OCI-LY7 (cell line): ENCODE measurements around the gene PCDHB13. TPM values are rescaled to one million over a fixed set of nuclear protein-coding genes. Genes with fewer than 3 reads are reported as not detected.
"Not testable (repeated sequence)": the region's sequence is repeated elsewhere in the genome, so short reads cannot be mapped to it uniquely, and the experiment has no call there.

ENCODE experiments used
- BruUV-seq: library from RNA; stranded (reverse); fragments of 400-500 nt; replicated peaks from 2 replicates; lab custom pipeline; 2021; lab: Mats Ljungman, UMichigan
- CTCF ChIA-PET: fragments of 300-600 bp; sonication (Branson Sonifier 250); formaldehyde crosslinking; loops from one replicate; lab custom pipeline; 2022; ENCODE audit warnings: antibody characterized with exemption; ENCODE audit not compliant: unreplicated experiment; lab: Charles Lee
- POLR2A ChIA-PET: fragments of 300-600 bp; sonication (Branson Sonifier 250); formaldehyde crosslinking; loops from one replicate; lab custom pipeline; 2022; ENCODE audit warnings: antibody characterized with exemption; lab: Charles Lee
- DNase-seq: peaks from one replicate; pipeline ENCODE4 v3.0.0-alpha.2; 2015; ENCODE audit warnings: low spot score
- H2AFZ ChIP-seq: fragments of 200-600 bp; sonication (generic), shearing (Covaris generic); 2 replicates; pipeline ENCODE4 v1.6.1; 2014; ENCODE audit warnings: mild to moderate bottlenecking, antibody characterized with exemption, low read length, moderate library complexity
- H3K27ac ChIP-seq: fragments of 200-600 bp; sonication (generic); 2 replicates; pipeline ENCODE4 v1.5.1; 2014; ENCODE audit warnings: mixed run types, low read depth, mild to moderate bottlenecking, moderate library complexity, low read length, inconsistent platforms; ENCODE audit not compliant: poor library complexity, severe bottlenecking
- H3K36me3 ChIP-seq: fragments of 200-600 bp; sonication (generic); 2 replicates; pipeline ENCODE4 v1.6.1; 2014; ENCODE audit warnings: mild to moderate bottlenecking, antibody characterized with exemption, low read length, moderate library complexity, mixed read lengths; ENCODE audit not compliant: insufficient read depth
- H3K4me1 ChIP-seq: fragments of 200-600 bp; sonication (generic); 2 replicates; pipeline ENCODE4 v1.5.1; 2014; ENCODE audit warnings: mild to moderate bottlenecking, low read length; ENCODE audit not compliant: insufficient read depth, poor library complexity, severe bottlenecking
- H3K4me2 ChIP-seq: fragments of 200-600 bp; sonication (generic); 2 replicates; pipeline ENCODE4 v1.6.1; 2014; ENCODE audit warnings: mild to moderate bottlenecking, low read length
- H3K4me3 ChIP-seq: fragments of 200-600 bp; sonication (generic); 2 replicates; pipeline ENCODE4 v1.5.1; 2014; ENCODE audit warnings: mild to moderate bottlenecking, low read depth, low read length; ENCODE audit not compliant: poor library complexity, severe bottlenecking
- H3K79me2 ChIP-seq: fragments of 200-600 bp; sonication (generic); 2 replicates; pipeline ENCODE4 v1.6.1; 2016; ENCODE audit warnings: low read depth, mild to moderate bottlenecking, low read length, moderate library complexity, mixed read lengths; ENCODE audit not compliant: insufficient read depth
- H3K9me2 ChIP-seq: fragments of 200-600 bp; sonication (generic); 2 replicates; pipeline ENCODE4 v1.6.1; 2016; ENCODE audit warnings: mild to moderate bottlenecking, low read length, mixed read lengths; ENCODE audit not compliant: insufficient read depth
- H3K9me3 ChIP-seq: fragments of 200-600 bp; sonication (generic); 2 replicates; pipeline ENCODE4 v1.6.1; 2014; ENCODE audit warnings: mild to moderate bottlenecking, mixed run types, low read length, mixed read lengths
- H4K20me1 ChIP-seq: fragments of 200-600 bp; sonication (generic); 2 replicates; pipeline ENCODE4 v1.6.1; 2014; ENCODE audit warnings: mild to moderate bottlenecking, antibody characterized with exemption, low read length, moderate library complexity, mixed read lengths; ENCODE audit not compliant: insufficient read depth
- EZH2phosphoT487 ChIP-seq: fragments of 200-600 bp; sonication (generic); IDR thresholded peaks from 2 replicates; pipeline ENCODE4 v1.6.1; 2018; ENCODE audit warnings: low read depth, borderline replicate concordance, mild to moderate bottlenecking, mixed run types, antibody characterized with exemption, low read length, moderate library complexity, mixed read lengths
- intact Hi-C: fragments of 100-400 bp; cut with micrococcal nuclease; formaldehyde crosslinking; loops from one replicate; pipeline ENCODE4 v1.10.0; 2022; ENCODE audit not compliant: unreplicated experiment
- total RNA-seq, 2 experiments: library from RNA; depleted of rRNA in 1 of 2; stranded (reverse); fragments of >200 nt in 1 of 2; shearing (Covaris generic) in 1 of 2; gene quantifications; 2 replicates each; pipeline ENCODE4 v1.2.3, GENCODE V29; 2014 to 2022
- TF ChIP-seq, protein P1 (sequence below): fragments of 200-600 bp; sonication (generic); conservative IDR thresholded peaks from 2 replicates; pipeline ENCODE4 v1.5.1; 2014; ENCODE audit warnings: mild to moderate bottlenecking, antibody characterized with exemption, low read length, moderate library complexity, mixed read lengths

The PCDHB13 gene
- total RNA-seq, 2 experiments from 2014 or later, result 0.22 TPM; not detected in 1

DNA sequence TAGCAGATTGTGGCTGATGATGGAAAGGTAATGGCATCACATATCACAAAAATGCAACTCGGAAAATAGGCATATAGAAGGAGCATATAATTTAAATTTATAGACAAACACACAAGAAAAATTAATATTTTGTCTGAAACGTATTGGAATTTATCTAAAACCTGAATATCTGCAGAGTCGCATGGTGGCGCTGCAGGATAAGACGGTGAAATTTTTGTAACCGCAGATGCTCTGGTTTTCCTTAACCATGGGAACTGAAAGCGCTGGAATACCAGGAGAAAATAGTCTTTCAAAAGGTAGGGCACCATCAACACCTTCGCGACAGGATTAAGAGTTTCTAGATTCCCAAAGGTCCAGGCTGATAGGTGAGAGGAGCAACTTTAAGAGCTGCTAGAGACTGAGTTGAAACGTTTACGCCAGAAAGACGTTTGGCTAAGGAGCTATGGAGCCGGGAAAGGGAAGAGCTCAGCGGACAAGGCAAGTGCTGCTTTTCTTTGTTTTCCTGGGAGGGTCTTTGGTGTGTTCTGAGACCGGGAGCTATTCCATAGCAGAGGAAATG is 20.5 kb downstream of the PCDHB13 start:
- TF ChIP-seq, protein P1, sequence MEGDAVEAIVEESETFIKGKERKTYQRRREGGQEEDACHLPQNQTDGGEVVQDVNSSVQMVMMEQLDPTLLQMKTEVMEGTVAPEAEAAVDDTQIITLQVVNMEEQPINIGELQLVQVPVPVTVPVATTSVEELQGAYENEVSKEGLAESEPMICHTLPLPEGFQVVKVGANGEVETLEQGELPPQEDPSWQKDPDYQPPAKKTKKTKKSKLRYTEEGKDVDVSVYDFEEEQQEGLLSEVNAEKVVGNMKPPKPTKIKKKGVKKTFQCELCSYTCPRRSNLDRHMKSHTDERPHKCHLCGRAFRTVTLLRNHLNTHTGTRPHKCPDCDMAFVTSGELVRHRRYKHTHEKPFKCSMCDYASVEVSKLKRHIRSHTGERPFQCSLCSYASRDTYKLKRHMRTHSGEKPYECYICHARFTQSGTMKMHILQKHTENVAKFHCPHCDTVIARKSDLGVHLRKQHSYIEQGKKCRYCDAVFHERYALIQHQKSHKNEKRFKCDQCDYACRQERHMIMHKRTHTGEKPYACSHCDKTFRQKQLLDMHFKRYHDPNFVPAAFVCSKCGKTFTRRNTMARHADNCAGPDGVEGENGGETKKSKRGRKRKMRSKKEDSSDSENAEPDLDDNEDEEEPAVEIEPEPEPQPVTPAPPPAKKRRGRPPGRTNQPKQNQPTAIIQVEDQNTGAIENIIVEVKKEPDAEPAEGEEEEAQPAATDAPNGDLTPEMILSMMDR, result no peak
- Histone ChIP-seq H3K4me1 (no peaks in the 10 kb centered on the region), H3K9me2 (no peaks in the 10 kb centered on the region), H3K27ac (no peak overlapping the region), H3K4me3 (no peak overlapping the region), H3K79me2 (no peaks in the 10 kb centered on the region), H3K36me3 (no peaks in the 10 kb centered on the region), H2AFZ (no peak overlapping the region), H4K20me1 (no peaks in the 10 kb centered on the region), H3K9me3 (0 out of 2 replicates have a peak, but pooled peaks cover 8% of the 10 kb centered on the region), H3K4me2 (no peak overlapping the region)
- intact Hi-C loops, result no loop called here
- no peak for DNase-seq
- no TSS peak for BruUV-seq
- POLR2A ChIA-PET, result no interaction called here
- CTCF ChIA-PET, result no interaction called here

DNA sequence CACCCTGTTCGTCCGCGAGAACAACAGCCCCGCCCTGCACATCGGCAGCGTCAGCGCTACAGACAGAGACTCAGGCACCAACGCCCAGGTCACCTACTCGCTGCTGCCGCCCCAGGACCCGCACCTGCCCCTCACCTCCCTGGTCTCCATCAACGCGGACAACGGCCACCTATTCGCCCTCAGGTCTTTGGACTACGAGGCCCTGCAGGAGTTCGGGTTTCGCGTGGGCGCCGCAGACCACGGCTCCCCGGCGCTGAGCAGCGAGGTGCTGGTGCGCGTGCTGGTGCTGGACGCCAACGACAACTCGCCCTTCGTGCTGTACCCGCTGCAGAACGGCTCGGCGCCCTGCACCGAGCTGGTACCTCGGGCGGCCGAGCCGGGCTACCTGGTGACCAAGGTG is 22.2 kb downstream of the PCDHB13 start:
- H3K9me2 ChIP-seq, CTCF ChIA-PET, BruUV-seq, H3K4me1 ChIP-seq, H3K79me2 ChIP-seq, H3K36me3 ChIP-seq, H4K20me1 ChIP-seq, H3K4me2 ChIP-seq, POLR2A ChIA-PET, H3K4me3 ChIP-seq, intact Hi-C loops, H3K27ac ChIP-seq, DNase-seq, H3K9me3 ChIP-seq, H2AFZ ChIP-seq: not testable (repeated sequence)

DNA sequence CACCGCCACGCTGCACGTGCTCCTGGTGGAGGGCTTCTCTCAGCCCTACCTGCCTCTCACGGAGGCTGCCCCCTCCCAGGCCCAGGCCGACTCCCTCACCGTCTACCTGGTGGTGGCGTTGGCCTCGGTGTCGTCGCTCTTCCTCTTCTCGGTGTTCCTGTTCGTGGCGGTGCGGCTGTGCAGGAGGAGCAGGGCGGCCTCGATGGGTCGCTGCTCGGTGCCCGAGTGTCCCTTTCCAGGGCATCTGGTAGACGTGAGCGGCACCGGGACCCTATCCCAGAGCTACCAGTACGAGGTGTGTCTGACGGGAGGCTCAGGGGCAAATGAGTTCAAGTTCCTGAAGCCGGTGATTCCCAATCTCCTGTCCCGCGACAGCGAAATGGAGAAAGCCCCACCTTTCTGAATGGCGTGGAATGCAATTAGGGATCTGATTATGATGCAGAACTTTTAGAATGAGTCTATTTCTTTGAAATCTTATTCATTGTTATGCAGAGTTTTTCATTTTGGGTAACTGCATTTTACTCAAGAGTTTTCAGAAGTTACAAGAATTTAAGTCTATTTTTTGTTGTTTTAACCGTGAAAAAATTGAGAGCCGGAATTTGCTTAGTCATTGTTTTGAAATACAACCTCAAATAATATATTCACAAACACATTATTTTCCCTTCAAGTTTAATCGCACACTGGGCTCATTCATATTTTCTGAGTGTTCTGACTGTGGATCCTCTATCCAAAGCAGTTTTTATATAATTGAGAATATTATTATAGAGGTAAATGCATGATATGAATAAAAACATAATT is 23.0 kb downstream of the PCDHB13 start:
- BruUV-seq, result no TSS peak
- Histone ChIP-seq H3K4me3 (no peak overlapping the region), H3K79me2 (no peaks in the 10 kb centered on the region), H3K27ac (no peak overlapping the region), H3K9me3 (no peaks in the 10 kb centered on the region), H2AFZ (no peak overlapping the region), H4K20me1 (no peaks in the 10 kb centered on the region), H3K9me2 (no peaks in the 10 kb centered on the region), H3K4me2 (no peak overlapping the region), H3K36me3 (no peaks in the 10 kb centered on the region), H3K4me1 (no peaks in the 10 kb centered on the region)
- ChIA-PET POLR2A (no interaction called here), CTCF (no interaction called here)
- DNase-seq, result no peak
- intact Hi-C loops, result no loop called here
- TF ChIP-seq, protein P1, result no peak
- TF ChIP-seq EZH2phosphoT487, result no peak
